Middle frontal gyrus (tissue), 1 donor: Measurements from ENCODE around the gene PPP3R1.

Experiments used
- DNase-seq: peaks from one replicate; pipeline ENCODE4 v3.0.0-alpha.2; 2015; ENCODE audit warnings: low spot score; ENCODE audit errors: extremely low spot score

Gene PPP3R1

GRCh38 chr2:68234405-68234804, 17.9 kb downstream of the PPP3R1 start:
- no peak for DNase-seq

GRCh38 chr2:68231061-68231372, 21.3 kb downstream of the PPP3R1 start:
- no peak for DNase-seq

GRCh38 chr2:68230241-68231060, 21.9 kb downstream of the PPP3R1 start:
- no peak for DNase-seq

- DNase-seq = no peak
Observed at GRCh38 chr2:68226794-68227193, 25.5 kb downstream of the PPP3R1 start.

GRCh38 chr2:68225119-68225632, 27.2 kb downstream of the PPP3R1 start:
- no peak for DNase-seq

GRCh38 chr2:68223419-68223818, 28.9 kb downstream of the PPP3R1 start:
- DNase-seq = no peak

- no peak for DNase-seq
Observed at GRCh38 chr2:68222287-68222686, 30.0 kb downstream of the PPP3R1 start.

GRCh38 chr2:68218343-68218901, 33.9 kb downstream of the PPP3R1 start:
- DNase-seq = no peak

- DNase-seq = no peak
Observed at GRCh38 chr2:68217729-68218128, 34.6 kb downstream of the PPP3R1 start.

GRCh38 chr2:68216454-68217310, 35.6 kb downstream of the PPP3R1 start:
- no peak for DNase-seq

GRCh38 chr2:68214381-68214780, 38.0 kb downstream of the PPP3R1 start:
- DNase-seq = no peak

- no peak for DNase-seq
Observed at GRCh38 chr2:68206793-68207192, 45.5 kb downstream of the PPP3R1 start.

- DNase-seq = no peak
Observed at GRCh38 chr2:68203587-68203986, 48.7 kb downstream of the PPP3R1 start.

- no peak for DNase-seq
Observed at GRCh38 chr2:68200157-68200787, 52.1 kb downstream of the PPP3R1 start.

GRCh38 chr2:68196120-68196716, 56.1 kb downstream of the PPP3R1 start:
- no peak for DNase-seq

GRCh38 chr2:68195096-68195495, 57.2 kb downstream of the PPP3R1 start:
- no peak for DNase-seq

- no peak for DNase-seq
Observed at GRCh38 chr2:68193787-68194372, 58.5 kb downstream of the PPP3R1 start.

GRCh38 chr2:68193144-68193543, 59.2 kb downstream of the PPP3R1 start:
- no peak for DNase-seq

GRCh38 chr2:68190991-68191731, 61.2 kb downstream of the PPP3R1 start:
- no peak for DNase-seq
